Measurements from ENCODE around the gene SHANK1.
A peak's percentile ranks its signal among the peaks of the same experiment; 100 is the strongest.
"Not testable (repeated sequence)": the region's sequence is repeated elsewhere in the genome, so short reads cannot be mapped to it uniquely, and the experiment has no call there.

Gene SHANK1

GRCh38 chr19:50719566-50719965 lies at the start of gene SHANK1:
Gene SHANK1, minus strand, starts transcription at chr19:50719802. Its CDS starts 2,883 bp downstream, at chr19:50716919.
- DNase-seq: peak; percentile 47

DNA sequence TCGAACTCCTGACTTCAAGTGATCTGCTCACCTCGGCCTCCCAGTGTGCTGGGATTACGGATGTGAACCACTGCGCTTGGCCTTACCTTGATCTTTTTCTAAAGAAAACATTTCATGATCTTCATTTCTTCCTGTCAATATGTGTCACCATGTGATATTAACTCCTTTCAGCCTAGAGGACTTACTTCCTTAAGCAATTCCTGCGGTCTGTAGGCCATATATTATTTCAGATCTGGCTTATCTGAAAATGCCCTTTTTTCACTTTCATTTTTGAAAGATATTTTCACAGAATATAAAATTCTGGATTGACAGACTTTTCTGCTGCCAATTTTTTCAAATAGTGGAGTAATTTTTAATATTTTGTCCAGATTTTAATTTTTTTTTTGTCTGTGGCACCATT lies 48.7 kb upstream of the SHANK1 start:
- no peak for DNase-seq

GRCh38 chr19:50767263-50767662 lies 47.7 kb upstream of the SHANK1 start:
- not testable (repeated sequence) for DNase-seq

DNA sequence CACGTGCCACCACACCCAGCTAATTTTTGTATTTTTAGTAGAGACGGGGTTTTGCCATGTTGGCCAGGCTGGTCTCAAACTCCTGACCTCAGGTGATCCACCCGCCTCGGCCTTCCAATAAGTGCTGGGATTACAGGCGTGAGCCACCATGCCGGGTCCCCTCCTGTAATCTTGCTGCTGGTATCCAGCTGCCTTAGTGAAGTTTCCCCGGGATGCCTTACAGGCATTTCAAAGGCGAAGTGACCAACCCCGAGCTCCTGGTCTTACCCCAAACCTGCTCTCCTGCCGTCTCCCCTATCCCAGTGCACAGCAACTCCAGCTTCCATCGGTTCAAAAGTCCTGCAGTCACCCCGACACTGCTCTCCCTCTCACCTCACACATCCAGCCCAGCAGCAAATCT lies 47.1 kb upstream of the SHANK1 start:
- not testable (repeated sequence) for DNase-seq

GRCh38 chr19:50764409-50764808 lies 44.8 kb upstream of the SHANK1 start:
- DNase-seq: no peak

DNA sequence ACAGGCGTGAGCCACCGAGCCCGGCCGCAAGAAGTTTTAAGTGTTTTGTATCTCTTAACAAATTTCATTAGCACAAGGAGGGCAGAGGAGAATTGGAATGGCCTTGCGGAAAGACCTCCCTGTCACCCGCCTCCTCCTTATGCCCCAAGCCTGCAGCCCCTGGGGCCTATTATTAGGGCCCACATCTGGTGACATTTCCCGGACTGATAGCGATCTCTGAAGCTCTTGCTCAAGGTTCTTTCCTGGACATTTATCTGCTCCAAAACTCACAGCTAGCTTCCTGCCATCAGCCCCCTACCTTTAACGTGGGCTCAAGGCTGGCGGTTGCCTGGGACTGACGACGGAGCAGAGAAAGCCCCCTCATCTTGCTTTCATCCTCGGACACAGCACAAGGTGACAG lies 43.9 kb upstream of the SHANK1 start:
- DNase-seq: not testable (repeated sequence)

DNA sequence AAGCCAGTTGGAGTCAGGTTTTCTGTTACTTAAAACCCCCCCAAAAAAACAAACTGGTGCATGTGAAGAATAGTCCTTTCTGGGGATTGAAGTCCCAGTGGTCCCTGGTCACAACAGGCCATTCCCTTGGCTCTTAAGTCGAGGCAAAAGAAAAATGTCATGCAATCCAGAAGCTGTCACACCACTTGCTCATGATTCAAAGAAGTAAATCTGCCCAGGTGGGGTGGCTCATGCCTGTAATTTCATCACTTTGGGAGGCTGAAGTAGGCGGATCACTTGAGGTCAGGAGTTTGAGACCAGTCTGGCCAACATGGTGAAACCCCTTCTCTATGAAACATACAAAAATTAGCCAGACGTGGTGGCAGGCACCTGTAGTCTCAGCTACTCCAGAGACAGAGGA lies 41.9 kb upstream of the SHANK1 start:
- DNase-seq: not testable (repeated sequence)

- no peak for DNase-seq
These were observed 40.3 kb upstream of the SHANK1 start for GRCh38 chr19:50759886-50760285.

DNA sequence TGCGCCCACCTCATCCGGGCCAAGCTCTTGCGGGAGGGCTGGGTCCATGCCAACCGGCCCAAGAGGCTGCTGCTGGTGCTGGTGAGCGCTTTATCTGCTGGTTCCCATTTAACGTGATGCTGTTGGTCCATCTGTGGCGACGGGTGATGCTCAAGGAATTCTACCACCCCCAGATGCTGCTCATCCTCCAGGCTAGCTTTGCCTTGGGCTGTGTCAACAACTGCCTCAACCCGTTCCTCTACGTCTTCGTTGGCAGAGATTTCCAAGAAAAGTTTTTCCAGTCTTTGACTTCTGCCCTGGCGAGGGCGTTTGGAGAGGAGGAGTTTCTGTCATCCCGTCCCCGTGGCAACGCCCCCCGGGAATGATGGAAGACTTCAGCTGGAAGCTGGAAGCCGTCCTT lies 39.5 kb upstream of the SHANK1 start:
- DNase-seq: not testable (repeated sequence)

GRCh38 chr19:50757624-50758023 lies 38.0 kb upstream of the SHANK1 start:
- DNase-seq: not testable (repeated sequence)

GRCh38 chr19:50756244-50756643 lies 36.6 kb upstream of the SHANK1 start:
- DNase-seq: not testable (repeated sequence)

GRCh38 chr19:50753879-50754278 lies 34.3 kb upstream of the SHANK1 start:
- no peak for DNase-seq

- no peak for DNase-seq
These were observed 30.4 kb upstream of the SHANK1 start for GRCh38 chr19:50750010-50750409.

GRCh38 chr19:50749490-50749889 lies 29.9 kb upstream of the SHANK1 start:
- DNase-seq: no peak

- DNase-seq: not testable (repeated sequence)
These were observed 27.5 kb upstream of the SHANK1 start for GRCh38 chr19:50747141-50747540.

- no peak for DNase-seq
These were observed 25.6 kb upstream of the SHANK1 start for GRCh38 chr19:50745221-50745620.

- DNase-seq: no peak
These were observed 23.9 kb upstream of the SHANK1 start for GRCh38 chr19:50743537-50743936.

DNA sequence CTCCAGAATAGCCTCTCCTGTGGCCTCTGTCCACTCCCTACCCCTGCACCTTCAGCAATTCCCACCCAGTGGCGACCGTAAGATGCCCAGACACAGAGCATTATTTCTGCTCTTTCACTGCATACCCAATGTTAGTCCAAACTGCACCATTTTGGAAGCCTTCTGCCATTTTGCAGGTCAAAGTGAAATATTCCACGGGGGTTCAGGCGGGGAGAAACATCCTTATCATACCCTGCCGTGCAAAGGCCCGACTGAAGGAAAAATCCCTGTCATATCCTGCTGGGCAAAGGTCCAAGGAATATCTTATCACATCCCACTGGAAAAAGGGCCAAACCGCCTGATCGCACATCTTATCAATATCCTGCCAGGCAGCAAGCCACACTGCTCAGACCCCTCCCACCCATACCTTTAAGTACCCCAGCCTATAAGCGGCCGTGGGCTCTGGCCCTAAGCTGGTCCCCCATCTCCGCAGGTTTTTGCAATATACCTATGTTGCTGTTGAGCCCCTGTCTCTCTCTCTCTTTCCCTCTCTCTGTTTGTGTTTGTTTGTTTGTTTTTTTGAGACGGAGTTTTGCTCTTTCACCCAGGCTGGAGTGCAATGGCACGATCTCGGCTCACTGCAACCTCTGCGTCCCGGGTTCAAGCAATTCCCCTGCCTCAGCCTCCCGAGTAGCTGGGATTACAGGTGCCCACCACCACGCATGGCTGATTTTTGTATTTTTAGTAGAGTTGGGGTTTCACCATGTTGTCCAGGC lies 21.8 kb upstream of the SHANK1 start:
- DNase-seq: no peak

GRCh38 chr19:50739914-50740426 lies 20.4 kb upstream of the SHANK1 start:
- DNase-seq: no peak

DNA sequence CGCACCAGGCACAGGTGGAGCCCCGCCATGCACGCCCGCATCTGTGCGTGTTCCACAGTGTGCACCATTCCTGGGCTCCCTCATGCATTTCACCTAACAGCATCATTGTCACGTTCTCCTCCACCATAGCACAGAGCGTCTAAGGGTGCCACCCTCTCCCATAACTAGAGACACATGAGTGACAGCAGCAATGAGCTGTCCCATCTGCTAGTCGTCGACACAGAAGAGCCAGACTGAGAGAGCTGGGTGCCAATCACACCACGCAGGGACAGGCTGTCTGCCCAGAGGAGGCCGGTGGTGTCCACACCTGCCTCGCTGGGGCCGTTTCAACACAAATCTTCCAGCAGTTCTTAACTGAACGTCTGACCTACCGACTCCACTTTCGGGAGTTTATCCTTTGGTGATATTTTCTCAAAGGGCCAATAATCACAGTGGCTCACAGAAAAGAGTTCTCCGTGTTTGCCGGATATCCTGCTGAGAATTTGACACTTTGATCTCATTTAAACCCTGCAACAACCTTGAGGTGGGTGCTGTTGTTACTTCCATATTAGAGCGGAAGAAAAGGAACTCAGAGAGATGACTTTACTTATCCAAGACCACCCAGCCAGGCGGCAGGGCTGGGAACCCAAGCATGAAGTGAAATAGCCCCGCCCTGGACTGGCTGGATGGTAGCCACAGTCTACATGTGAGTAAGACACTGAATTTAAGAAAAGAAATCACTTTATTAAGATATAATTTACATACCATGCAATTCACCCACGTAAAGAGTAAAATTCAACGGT lies 19.7 kb upstream of the SHANK1 start:
- DNase-seq: no peak

- no peak for DNase-seq
These were observed 16.7 kb upstream of the SHANK1 start for GRCh38 chr19:50736338-50736737.

GRCh38 chr19:50735869-50736268 lies 16.3 kb upstream of the SHANK1 start:
- DNase-seq: no peak

- DNase-seq: no peak
These were observed 10.3 kb upstream of the SHANK1 start for GRCh38 chr19:50729894-50730293.

All from left hindlimb (tissue), 1 donor.